PFSK-1 (cell line): ENCODE data around the gene AATK.

Experiments used
- POLR2AphosphoS5 ChIP-seq: IDR thresholded peaks from 2 replicates; pipeline ENCODE4 v1.6.1; 2012; ENCODE audit warnings: low read depth, mild to moderate bottlenecking, control low read depth, low read length, moderate library complexity
- REST ChIP-seq, 2 experiments: IDR thresholded peaks; 2 replicates each; pipeline versions ENCODE4 v1.6.1 to v1.8.0; 2011 to 2012; ENCODE audit warnings: low read depth in 2 of 2, low read length in 2 of 2, control low read depth in 1 of 2, inconsistent platforms in 1 of 2, mild to moderate bottlenecking in 1 of 2, moderate library complexity in 1 of 2; ENCODE audit not compliant: insufficient read depth in 1 of 2
- SIN3A ChIP-seq: IDR thresholded peaks from 2 replicates; pipeline ENCODE4 v1.6.1; 2012; ENCODE audit warnings: mild to moderate bottlenecking, low read length, moderate library complexity, borderline replicate concordance; ENCODE audit not compliant: insufficient read depth
- TAF1 ChIP-seq: IDR thresholded peaks from 2 replicates; pipeline ENCODE4 v1.6.1; 2012; ENCODE audit warnings: low read length, control low read depth, borderline replicate concordance; ENCODE audit not compliant: insufficient read depth

- TF ChIP-seq POLR2AphosphoS5 (no peak), REST (IDR thresholded peaks at IDR 0.05; ENCODE audit: insufficient read depth in 1 of 2, low read depth in 2 of 2, low read length in 2 of 2) (no peak), SIN3A (no peak), TAF1 (no peak)
Observed at GRCh38 chr17:81067391-81067811, 98.6 kb downstream of the AATK start.
